Measurements from ENCODE around the gene NFATC1.

GRCh38 chr18:79554321-79554720 lies 158.6 kb downstream of the NFATC1 start:
- TF ChIP-seq, protein P1, sequence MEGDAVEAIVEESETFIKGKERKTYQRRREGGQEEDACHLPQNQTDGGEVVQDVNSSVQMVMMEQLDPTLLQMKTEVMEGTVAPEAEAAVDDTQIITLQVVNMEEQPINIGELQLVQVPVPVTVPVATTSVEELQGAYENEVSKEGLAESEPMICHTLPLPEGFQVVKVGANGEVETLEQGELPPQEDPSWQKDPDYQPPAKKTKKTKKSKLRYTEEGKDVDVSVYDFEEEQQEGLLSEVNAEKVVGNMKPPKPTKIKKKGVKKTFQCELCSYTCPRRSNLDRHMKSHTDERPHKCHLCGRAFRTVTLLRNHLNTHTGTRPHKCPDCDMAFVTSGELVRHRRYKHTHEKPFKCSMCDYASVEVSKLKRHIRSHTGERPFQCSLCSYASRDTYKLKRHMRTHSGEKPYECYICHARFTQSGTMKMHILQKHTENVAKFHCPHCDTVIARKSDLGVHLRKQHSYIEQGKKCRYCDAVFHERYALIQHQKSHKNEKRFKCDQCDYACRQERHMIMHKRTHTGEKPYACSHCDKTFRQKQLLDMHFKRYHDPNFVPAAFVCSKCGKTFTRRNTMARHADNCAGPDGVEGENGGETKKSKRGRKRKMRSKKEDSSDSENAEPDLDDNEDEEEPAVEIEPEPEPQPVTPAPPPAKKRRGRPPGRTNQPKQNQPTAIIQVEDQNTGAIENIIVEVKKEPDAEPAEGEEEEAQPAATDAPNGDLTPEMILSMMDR (IDR thresholded peaks at IDR 0.05; ENCODE audit: low read length), result no peak
- TF ChIP-seq EZH2 (IDR thresholded peaks at IDR 0.05; ENCODE audit: borderline replicate concordance, low read length), result no peak
